ENCODE measurements around the gene H6PD. TPM values are rescaled to one million over a fixed set of nuclear protein-coding genes. Genes with fewer than 3 reads are reported as not detected.

H6PD gene
- total and polyA plus RNA-seq, 2 donors (not counting 3 experiments of a cell fraction or from before 2014, with no cell fraction given): 24.5 to 29.0 TPM

DNA sequence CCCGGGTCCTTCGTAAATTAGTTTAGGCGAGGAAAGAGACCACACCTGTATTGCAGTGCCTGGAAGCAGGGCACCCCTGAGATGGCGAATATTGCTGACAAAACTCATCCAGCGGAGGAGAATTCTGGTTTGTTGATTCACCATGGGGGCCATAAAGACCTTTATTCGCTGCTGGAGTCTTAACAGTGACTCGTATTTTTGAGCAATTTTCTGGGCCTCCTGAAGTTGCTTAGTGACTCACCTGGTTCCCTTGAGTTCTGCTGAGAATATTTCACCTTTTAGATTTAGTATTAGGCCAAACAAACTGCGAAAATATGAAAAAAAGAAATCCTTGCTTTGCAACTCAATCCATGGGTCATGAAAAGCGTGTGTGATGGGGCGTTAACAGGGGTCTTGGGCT is 20.6 kb upstream of the H6PD start:
- DNase-seq (ENCODE audit: low read depth, low spot score) (no peak), FAIRE-seq (no peak)
- Histone ChIP-seq H2AFZ (ENCODE audit: low read depth, low read length) (no peak overlapping the region), H3K36me3 (ENCODE audit: control insufficient read depth in 2 of 2, extremely low read depth in 1 of 2, insufficient read depth in 2 of 2, low read length in 2 of 2) (no peaks in the 10 kb centered on the region), H3K27ac (ENCODE audit: insufficient read depth, low read depth, low read length) (no peak overlapping the region), H3K4me1 (ENCODE audit: control insufficient read depth, extremely low read depth, insufficient read depth, low read length) (peaks cover 16% of the 10 kb centered on the region), H3K27me3 (ENCODE audit: control insufficient read depth in 2 of 2, insufficient read depth in 2 of 2, low read length in 2 of 2) (no peaks in the 10 kb centered on the region), H3K9ac (replicated peaks; ENCODE audit: extremely low read depth, insufficient read depth, low read length) (no peak overlapping the region), H3K79me2 (ENCODE audit: control insufficient read depth, insufficient read depth, low read length) (no peaks in the 10 kb centered on the region), H3K9me3 (replicated peaks; ENCODE audit: control insufficient read depth, insufficient read depth, low read length) (no peaks in the 10 kb centered on the region), H3K9me1 (replicated peaks; ENCODE audit: control insufficient read depth, extremely low read depth, insufficient read depth, low read length) (no peaks in the 10 kb centered on the region), H3K4me3 (replicated peaks in 1 of 3; ENCODE audit: insufficient read depth in 1 of 3, low read depth in 1 of 3, low read length in 3 of 3) (no peak overlapping the region), H3K4me2 (ENCODE audit: insufficient read depth, low read length) (no peak overlapping the region), H4K20me1 (replicated peaks; ENCODE audit: control insufficient read depth, extremely low read depth, insufficient read depth, low read length) (no peaks in the 10 kb centered on the region)
- CTCF ChIA-PET: interaction anchor here (1.3 to 1.5 kb wide), 2 partner anchors 21 to 33 kb away, joined by 3 to 5 read pairs; partner anchors contain the start of gene H6PD
- POLR2A ChIA-PET: no interaction called here
- intact Hi-C loops (cut with micrococcal nuclease): no loop called here
- BruUV-seq (replicated peaks): no TSS peak
- no peak for TF ChIP-seq FOS (IDR thresholded peaks at IDR 0.05; ENCODE audit: borderline replicate concordance, insufficient read depth, low read length)
- no peak for TF ChIP-seq MYC (IDR thresholded peaks at IDR 0.05; ENCODE audit: low read depth, low read length)
- TF ChIP-seq, protein P1, sequence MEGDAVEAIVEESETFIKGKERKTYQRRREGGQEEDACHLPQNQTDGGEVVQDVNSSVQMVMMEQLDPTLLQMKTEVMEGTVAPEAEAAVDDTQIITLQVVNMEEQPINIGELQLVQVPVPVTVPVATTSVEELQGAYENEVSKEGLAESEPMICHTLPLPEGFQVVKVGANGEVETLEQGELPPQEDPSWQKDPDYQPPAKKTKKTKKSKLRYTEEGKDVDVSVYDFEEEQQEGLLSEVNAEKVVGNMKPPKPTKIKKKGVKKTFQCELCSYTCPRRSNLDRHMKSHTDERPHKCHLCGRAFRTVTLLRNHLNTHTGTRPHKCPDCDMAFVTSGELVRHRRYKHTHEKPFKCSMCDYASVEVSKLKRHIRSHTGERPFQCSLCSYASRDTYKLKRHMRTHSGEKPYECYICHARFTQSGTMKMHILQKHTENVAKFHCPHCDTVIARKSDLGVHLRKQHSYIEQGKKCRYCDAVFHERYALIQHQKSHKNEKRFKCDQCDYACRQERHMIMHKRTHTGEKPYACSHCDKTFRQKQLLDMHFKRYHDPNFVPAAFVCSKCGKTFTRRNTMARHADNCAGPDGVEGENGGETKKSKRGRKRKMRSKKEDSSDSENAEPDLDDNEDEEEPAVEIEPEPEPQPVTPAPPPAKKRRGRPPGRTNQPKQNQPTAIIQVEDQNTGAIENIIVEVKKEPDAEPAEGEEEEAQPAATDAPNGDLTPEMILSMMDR (IDR thresholded peaks at IDR 0.05; ENCODE audit: extremely low read depth in 1 of 2, insufficient read depth in 1 of 2, low read depth in 1 of 2, low read length in 2 of 2): no peak
- TF ChIP-seq EZH2 (IDR thresholded peaks at IDR 0.05; ENCODE audit: borderline replicate concordance, low read depth, low read length, severe bottlenecking): no peak
- TF ChIP-seq JUN (IDR thresholded peaks at IDR 0.05; ENCODE audit: borderline replicate concordance, insufficient read depth, insufficient read length, low read depth): no peak
- TF ChIP-seq POLR2AphosphoS5 (IDR thresholded peaks at IDR 0.05; ENCODE audit: insufficient read depth, low read depth, low read length): no peak
- no peak for TF ChIP-seq POLR2A (IDR thresholded peaks at IDR 0.05; ENCODE audit: low read depth, low read length)
- TF ChIP-seq, protein P2, sequence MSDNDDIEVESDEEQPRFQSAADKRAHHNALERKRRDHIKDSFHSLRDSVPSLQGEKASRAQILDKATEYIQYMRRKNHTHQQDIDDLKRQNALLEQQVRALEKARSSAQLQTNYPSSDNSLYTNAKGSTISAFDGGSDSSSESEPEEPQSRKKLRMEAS (IDR thresholded peaks at IDR 0.05; ENCODE audit: insufficient read depth, insufficient read length): no peak
- TF ChIP-seq GATA2 (IDR thresholded peaks at IDR 0.05; ENCODE audit: insufficient read depth, insufficient read length, low read depth, low read length): no peak
- dilution Hi-C loops (cut with MboI; ENCODE audit: extremely low pct_ligation_motif_present, low sequenced_read_pairs): no loop called here
